HCT116 (cell line): ENCODE measurements around the gene MS4A4A. TPM values are rescaled to one million over a fixed set of nuclear protein-coding genes. Genes with fewer than 3 reads are reported as not detected.

Experiments
- ATAC-seq: fragments of 200-7000 bp; cut with Tn5 transposase; 2 replicates; pipeline ENCODE4 v1.9.1; 2020; ENCODE audit warnings: mild to moderate bottlenecking, moderate library complexity
- BruUV-seq: library from RNA; stranded (reverse); fragments of 400-500 nt; replicated peaks from 2 replicates; lab custom pipeline; 2021; lab: Mats Ljungman, UMichigan
- CTCF ChIA-PET: fragments of 300-600 bp; sonication (Branson Sonifier 250); formaldehyde crosslinking; loops from one replicate; lab custom pipeline; 2021; ENCODE audit warnings: antibody characterized with exemption; lab: Charles Lee
- POLR2A ChIA-PET: fragments of 300-600, 350-600 bp; sonication (Branson Sonifier 250); formaldehyde crosslinking; loops from one replicate; lab custom pipeline; 2021; ENCODE audit warnings: antibody characterized with exemption; lab: Charles Lee
- RAD21 ChIA-PET, 2 experiments: fragments of 300-600 bp; sonication (Branson Sonifier 250); formaldehyde crosslinking; loops; one replicate each; lab custom pipeline; 2023; ENCODE audit warnings: low total read pairs in 2 of 2; ENCODE audit not compliant: uncharacterized antibody in 2 of 2, unreplicated experiment in 2 of 2, low non-redundant PET in 1 of 2; lab: Charles Lee
- DNase-seq: peaks from one replicate; pipeline ENCODE4 v3.0.0-alpha.2; 2010; ENCODE audit warnings: low read depth, low spot score
- H2AFZ ChIP-seq: fragments of 200-600 bp; shearing (Covaris generic), sonication (generic); 2 replicates; pipeline ENCODE4 v1.6.1; 2017; ENCODE audit warnings: low read depth, mixed run types, mixed read lengths, antibody characterized with exemption, low read length; ENCODE audit not compliant: poor library complexity, severe bottlenecking
- H3K27ac ChIP-seq: 2 replicates; pipeline ENCODE4 v1.5.1; 2012; ENCODE audit warnings: low read depth, low read length
- H3K27me3 ChIP-seq: fragments of 200-600 bp; sonication (generic); 2 replicates; pipeline ENCODE4 v1.6.1; 2016; ENCODE audit warnings: mixed run types, low read length, mixed read lengths; ENCODE audit not compliant: insufficient read depth
- H3K36me3 ChIP-seq, 2 experiments: fragments of 200-500 bp in 1 of 2; fragments of 200-600 bp in 1 of 2; sonication (Bioruptor generic) in 1 of 2; sonication (generic) in 1 of 2; 2 replicates each; pipeline versions ENCODE4 v1.5.1 to v1.6.1; 2014 to 2016; ENCODE audit warnings: low read length in 2 of 2, inconsistent platforms in 1 of 2, mixed read lengths in 1 of 2, mixed run types in 1 of 2; ENCODE audit not compliant: insufficient read depth in 2 of 2, control insufficient read depth in 1 of 2
- H3K4me1 ChIP-seq, 2 experiments: fragments of 200-600 bp in 1 of 2; sonication (generic) in 1 of 2; 2 replicates each; pipeline versions ENCODE4 v1.5.1 to v1.6.1; 2012 to 2017; ENCODE audit warnings: low read length in 2 of 2, inconsistent platforms in 1 of 2, mild to moderate bottlenecking in 1 of 2, mixed read lengths in 1 of 2, mixed run types in 1 of 2, moderate library complexity in 1 of 2; ENCODE audit not compliant: insufficient read depth in 2 of 2, control insufficient read depth in 1 of 2
- H3K4me2 ChIP-seq: fragments of 200-600 bp; sonication (generic); 2 replicates; pipeline ENCODE4 v1.6.1; 2017; ENCODE audit warnings: mixed run types, low read length, mixed read lengths
- H3K4me3 ChIP-seq, 2 experiments: fragments of 200-600 bp in 1 of 2; sonication (generic) in 1 of 2; replicated peaks in 1 of 2; 2 replicates each; pipeline ENCODE4 v1.5.1; 2011 to 2016; ENCODE audit warnings: low read length in 2 of 2, control low read depth in 1 of 2, low read depth in 1 of 2, mild to moderate bottlenecking in 1 of 2, mixed read lengths in 1 of 2, mixed run types in 1 of 2
- H3K79me2 ChIP-seq: fragments of 200-600 bp; sonication (generic); 2 replicates; pipeline ENCODE4 v1.6.1; 2017; ENCODE audit warnings: mild to moderate bottlenecking, mixed run types, low read length, moderate library complexity, mixed read lengths; ENCODE audit not compliant: insufficient read depth
- H3K9ac ChIP-seq: fragments of 200-600 bp; sonication (generic); 2 replicates; pipeline ENCODE4 v1.6.1; 2016; ENCODE audit warnings: low read length, mixed read lengths
- H3K9me2 ChIP-seq: fragments of 200-600 bp; sonication (generic), shearing (Covaris generic); 2 replicates; pipeline ENCODE4 v1.6.1; 2017; ENCODE audit warnings: mixed run types, mild to moderate bottlenecking, moderate library complexity; ENCODE audit not compliant: insufficient read depth
- H3K9me3 ChIP-seq, 2 experiments: fragments of 200-500 bp in 1 of 2; fragments of 200-600 bp in 1 of 2; sonication (Bioruptor generic) in 1 of 2; sonication (generic) in 1 of 2; 2 replicates each; pipeline ENCODE4 v1.6.1; 2014 to 2017; ENCODE audit warnings: low read length in 2 of 2, mixed read lengths in 2 of 2, inconsistent platforms in 1 of 2, low read depth in 1 of 2, mild to moderate bottlenecking in 1 of 2, mixed run types in 1 of 2, moderate library complexity in 1 of 2; ENCODE audit not compliant: control insufficient read depth in 1 of 2, insufficient read depth in 1 of 2
- H4K20me1 ChIP-seq: fragments of 200-600 bp; sonication (generic), shearing (Covaris generic); 2 replicates; pipeline ENCODE4 v1.6.1; 2017; ENCODE audit warnings: mixed run types, mild to moderate bottlenecking, moderate library complexity; ENCODE audit not compliant: insufficient read depth
- CTCF ChIP-seq, 3 experiments: fragments of 200-600 bp in 1 of 3; sonication (generic) in 1 of 3; IDR thresholded peaks in 2 of 3; conservative IDR thresholded peaks in 1 of 3; 2 replicates each; pipeline ENCODE4 v1.5.1; 2012 to 2017; ENCODE audit warnings: low read depth in 2 of 3, low read length in 2 of 3, antibody characterized with exemption in 1 of 3, borderline replicate concordance in 1 of 3, control low read depth in 1 of 3, mild to moderate bottlenecking in 1 of 3, mixed read lengths in 1 of 3, mixed run types in 1 of 3, moderate library complexity in 1 of 3; ENCODE audit not compliant: insufficient read depth in 1 of 3
- ELF1 ChIP-seq: IDR thresholded peaks from 2 replicates; pipeline ENCODE4 v1.6.1; 2012; ENCODE audit warnings: low read depth, borderline replicate concordance
- EZH2 ChIP-seq: fragments of 200-600 bp; sonication (generic); IDR thresholded peaks from 2 replicates; pipeline ENCODE4 v1.6.1; 2017; ENCODE audit warnings: antibody characterized with exemption, mixed run types
- EZH2phosphoT487 ChIP-seq: fragments of 200-600 bp; IDR thresholded peaks from 2 replicates; pipeline ENCODE4 v1.6.1; 2018; ENCODE audit warnings: antibody characterized with exemption, borderline replicate concordance
- FOSL1 ChIP-seq: IDR thresholded peaks from 2 replicates; pipeline ENCODE4 v1.6.1; 2012; ENCODE audit warnings: low read depth
- MAX ChIP-seq: IDR thresholded peaks from 2 replicates; pipeline ENCODE4 v1.6.1; 2012
- POLR2A ChIP-seq: IDR thresholded peaks from 2 replicates; pipeline ENCODE4 v1.7.0; 2011; ENCODE audit warnings: borderline replicate concordance; ENCODE audit not compliant: insufficient read depth, insufficient read length; ENCODE audit errors: extremely low read depth
- POLR2AphosphoS5 ChIP-seq: IDR thresholded peaks from 2 replicates; pipeline ENCODE4 v1.6.1; 2011; ENCODE audit warnings: mild to moderate bottlenecking, low read depth, low read length, moderate library complexity
- REST ChIP-seq: IDR thresholded peaks from 2 replicates; pipeline ENCODE4 v1.6.1; 2012; ENCODE audit warnings: low read depth
- SRF ChIP-seq: IDR thresholded peaks from 2 replicates; pipeline ENCODE4 v1.6.1; 2012; ENCODE audit warnings: low read depth
- ZBTB33 ChIP-seq: IDR thresholded peaks from 2 replicates; pipeline ENCODE4 v1.6.1; 2011; ENCODE audit warnings: mild to moderate bottlenecking, low read length, moderate library complexity; ENCODE audit not compliant: insufficient replicate concordance; ENCODE audit errors: extremely low read depth
- ZNF274 ChIP-seq: fragments of 200-500 bp; sonication (Bioruptor generic); IDR thresholded peaks from 2 replicates; pipeline ENCODE4 v1.6.1; 2014; ENCODE audit warnings: mild to moderate bottlenecking, low read depth, low read length, inconsistent platforms
- intact Hi-C: fragments of 100-400 bp; cut with micrococcal nuclease; formaldehyde crosslinking; loops from 2 replicates; pipeline ENCODE4 v1.10.0; 2022
- total RNA-seq: library from RNA; stranded (reverse); gene quantifications from one replicate; pipeline ENCODE4 v1.2.1, GENCODE V29; 2021; ENCODE audit not compliant: unreplicated experiment

The MS4A4A gene
- total RNA-seq, 1 experiment from 2014 or later = 0.22 TPM

GRCh38 chr11:60235321-60235720, 45.1 kb upstream of the MS4A4A start:
- Histone ChIP-seq H3K27me3 (no peaks in the 10 kb centered on the region), H3K4me3 (no peak overlapping the region), H3K27ac (no peak overlapping the region), H3K36me3 (no peaks in the 10 kb centered on the region), H3K9me2 (no peaks in the 10 kb centered on the region), H3K4me2 (no peak overlapping the region), H3K4me1 (no peaks in the 10 kb centered on the region), H3K79me2 (no peaks in the 10 kb centered on the region), H3K9me3 (no peaks in the 10 kb centered on the region), H2AFZ (no peak overlapping the region), H3K9ac (no peak overlapping the region), H4K20me1 (no peaks in the 10 kb centered on the region)
- ATAC-seq = no peak
- BruUV-seq = no TSS peak
- no peak for DNase-seq
- POLR2A ChIA-PET = no interaction called here
- RAD21 ChIA-PET = no interaction called here
- CTCF ChIA-PET = no interaction called here
- TF ChIP-seq POLR2A (no peak), EZH2phosphoT487 (no peak), MAX (no peak), REST (no peak), ZBTB33 (no peak), EZH2 (no peak), ZNF274 (no peak), POLR2AphosphoS5 (no peak), ELF1 (no peak), CTCF (IDR thresholded peaks at IDR 0.05 in 2 of 3, conservative IDR thresholded peaks at IDR 0.05 in 1 of 3; ENCODE audit: borderline replicate concordance in 1 of 3, insufficient read depth in 1 of 3, low read depth in 2 of 3, low read length in 2 of 3) (no peak), SRF (no peak), FOSL1 (no peak)
- intact Hi-C loops = no loop called here
